Mucosa of rectum (tissue), 2 donors: ENCODE data around the gene TRAPPC11.
A peak's percentile ranks its signal among the peaks of the same experiment; 100 is the strongest.

Experiments
- H3K27ac ChIP-seq, 2 donors: one replicate each; pipeline ENCODE4 v1.7.0; 2013; ENCODE audit warnings: inconsistent platforms in 2 of 2, low read depth in 2 of 2, low read length in 2 of 2
- H3K27me3 ChIP-seq, 2 donors: one replicate each; pipeline ENCODE4 v1.7.0; 2013; ENCODE audit warnings: low read length in 2 of 2; ENCODE audit not compliant: control insufficient read depth in 2 of 2, insufficient read depth in 2 of 2
- H3K36me3 ChIP-seq, 2 donors: one replicate each; pipeline ENCODE4 v1.7.0; 2013; ENCODE audit warnings: low read length in 2 of 2; ENCODE audit not compliant: control insufficient read depth in 2 of 2, insufficient read depth in 2 of 2
- H3K4me1 ChIP-seq, 2 donors: one replicate each; pipeline ENCODE4 v1.7.0; 2013; ENCODE audit warnings: low read length in 2 of 2, mild to moderate bottlenecking in 1 of 2; ENCODE audit not compliant: control insufficient read depth in 2 of 2, insufficient read depth in 2 of 2
- H3K4me3 ChIP-seq, 2 donors: one replicate each; pipeline ENCODE4 v1.7.0; 2013; ENCODE audit warnings: low read length in 2 of 2
- H3K9ac ChIP-seq, 2 donors: one replicate each; pipeline ENCODE4 v1.7.0; 2013; ENCODE audit warnings: low read length in 2 of 2, low read depth in 1 of 2, mild to moderate bottlenecking in 1 of 2
- H3K9me3 ChIP-seq, 2 donors: one replicate each; pipeline ENCODE4 v1.7.0; 2013; ENCODE audit warnings: low read length in 2 of 2; ENCODE audit not compliant: control insufficient read depth in 2 of 2
- donor health status: healthy.
- donor health status: Normal muscosa, but diverticular disease.

Gene TRAPPC11

GRCh38 chr4:183747931-183748670 lies 89.0 kb downstream of the TRAPPC11 start:
- Histone ChIP-seq H3K27me3 (peaks cover 0 to 7% of the 10 kb centered on the region in 2 donors), H3K9me3 (no peaks in the 10 kb centered on the region), H3K4me1 (peaks cover 0 to 3% of the 10 kb centered on the region in 2 donors), H3K27ac (no peak overlapping the region), H3K4me3 (no peak overlapping the region), H3K9ac (no peak overlapping the region), H3K36me3 (no peaks in the 10 kb centered on the region)

DNA sequence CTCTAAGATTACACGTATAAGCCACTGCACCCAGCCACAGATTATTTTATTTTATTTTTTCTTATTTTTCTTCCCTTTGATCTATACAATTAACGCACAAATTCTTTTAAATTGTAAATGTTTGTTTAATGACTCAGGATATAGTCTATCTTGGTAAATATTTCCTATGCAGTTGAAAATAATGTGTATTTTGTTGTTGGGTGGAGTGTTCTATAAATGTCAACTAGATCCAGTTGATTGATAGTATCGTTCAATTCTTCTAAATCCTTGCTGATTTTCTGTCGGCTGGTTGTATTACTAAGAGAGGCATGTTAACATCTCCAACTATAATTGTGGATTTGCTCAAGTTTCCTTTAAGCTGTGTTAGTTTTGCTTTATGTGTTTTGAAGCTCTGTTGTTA lies 92.0 kb downstream of the TRAPPC11 start:
- Histone ChIP-seq H3K27me3 (peaks cover 0 to 16% of the 10 kb centered on the region in 2 donors), H3K9me3 (no peaks in the 10 kb centered on the region), H3K27ac (no peak overlapping the region), H3K4me3 (no peak overlapping the region), H3K4me1 (peaks cover 0 to 3% of the 10 kb centered on the region in 2 donors), H3K36me3 (no peaks in the 10 kb centered on the region), H3K9ac (no peak overlapping the region)

- H3K4me1 ChIP-seq, result peaks cover 9 to 14% of the 10 kb centered on the region in 2 donors
- H3K9ac ChIP-seq, result peak overlapping the region in 1 of 2 donors; percentile 17
- no peaks in the 10 kb centered on the region for H3K9me3 ChIP-seq
- peaks cover 0 to 22% of the 10 kb centered on the region in 2 donors for H3K27me3 ChIP-seq
- H3K27ac ChIP-seq, result no peak overlapping the region
- H3K36me3 ChIP-seq, result no peaks in the 10 kb centered on the region
- no peak overlapping the region for H3K4me3 ChIP-seq
Measured at GRCh38 chr4:183755596-183755995, 96.5 kb downstream of the TRAPPC11 start.

DNA sequence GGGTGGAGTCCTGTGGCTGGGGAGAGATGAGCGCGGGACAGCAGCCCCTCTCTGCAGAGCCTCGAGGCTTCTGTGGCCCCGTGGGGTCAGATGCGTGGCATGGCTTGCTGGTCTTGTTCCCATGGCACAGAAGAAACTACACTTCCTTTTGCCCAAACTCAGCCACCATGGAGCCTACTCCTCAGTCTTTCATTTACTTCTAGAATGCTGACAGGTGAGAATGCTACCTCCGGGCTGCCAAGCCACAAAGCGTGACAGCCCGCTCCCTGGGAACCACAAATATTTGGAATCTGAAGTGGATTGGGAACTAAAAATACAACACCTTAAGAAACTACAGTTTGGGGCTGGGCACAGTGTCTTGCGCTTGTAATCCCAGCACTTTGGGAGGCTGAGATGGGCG lies 98.0 kb downstream of the TRAPPC11 start:
- H3K9ac ChIP-seq, result no peak overlapping the region
- no peaks in the 10 kb centered on the region for H3K9me3 ChIP-seq
- H3K4me1 ChIP-seq, result peaks cover 13 to 14% of the 10 kb centered on the region in 2 donors
- peaks cover 0 to 21% of the 10 kb centered on the region in 2 donors for H3K27me3 ChIP-seq
- H3K4me3 ChIP-seq, result no peak overlapping the region
- H3K27ac ChIP-seq, result no peak overlapping the region
- H3K36me3 ChIP-seq, result no peaks in the 10 kb centered on the region

DNA sequence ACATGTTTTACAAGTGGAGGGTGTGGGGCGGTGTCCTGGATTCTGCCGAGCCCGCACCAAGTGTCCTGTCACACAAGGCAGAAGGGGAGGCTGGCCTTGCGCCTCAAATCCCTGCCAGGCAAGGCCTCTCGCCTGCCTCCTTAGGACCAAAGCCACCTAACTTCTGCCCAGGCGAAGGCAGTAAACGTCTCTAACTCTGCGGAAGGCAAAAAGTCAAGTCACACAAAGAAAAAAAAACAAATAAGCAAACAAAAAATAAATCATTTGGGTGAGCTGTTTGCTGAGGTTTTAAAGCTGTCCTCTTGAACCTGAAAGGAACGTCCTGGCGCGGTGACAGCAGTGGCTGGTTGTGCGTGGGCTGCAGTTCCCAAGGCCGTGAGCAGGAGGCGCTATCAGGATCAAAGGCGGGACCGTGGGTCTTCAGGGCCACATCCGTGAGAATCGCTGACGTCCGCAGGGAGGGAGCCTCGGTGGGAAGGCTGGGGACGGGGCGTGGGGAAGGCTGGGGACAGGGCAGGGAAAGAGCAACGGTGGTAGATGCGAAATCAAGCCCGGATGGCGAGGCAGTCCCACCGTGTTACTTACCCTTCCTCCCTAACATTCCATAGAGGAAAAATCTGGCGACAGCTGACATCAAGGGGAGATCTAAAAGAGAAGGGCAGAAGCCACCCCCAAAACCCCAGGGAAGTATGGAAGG lies 99.1 kb downstream of the TRAPPC11 start:
- no peaks in the 10 kb centered on the region for H3K36me3 ChIP-seq
- no peak overlapping the region for H3K9ac ChIP-seq
- no peaks in the 10 kb centered on the region for H3K9me3 ChIP-seq
- H3K4me1 ChIP-seq, result peaks cover 13 to 14% of the 10 kb centered on the region in 2 donors
- no peak overlapping the region for H3K27ac ChIP-seq
- peak overlapping the region in 1 of 2 donors; percentile 15 for H3K4me3 ChIP-seq
- H3K27me3 ChIP-seq, result peaks cover 0 to 21% of the 10 kb centered on the region in 2 donors

DNA sequence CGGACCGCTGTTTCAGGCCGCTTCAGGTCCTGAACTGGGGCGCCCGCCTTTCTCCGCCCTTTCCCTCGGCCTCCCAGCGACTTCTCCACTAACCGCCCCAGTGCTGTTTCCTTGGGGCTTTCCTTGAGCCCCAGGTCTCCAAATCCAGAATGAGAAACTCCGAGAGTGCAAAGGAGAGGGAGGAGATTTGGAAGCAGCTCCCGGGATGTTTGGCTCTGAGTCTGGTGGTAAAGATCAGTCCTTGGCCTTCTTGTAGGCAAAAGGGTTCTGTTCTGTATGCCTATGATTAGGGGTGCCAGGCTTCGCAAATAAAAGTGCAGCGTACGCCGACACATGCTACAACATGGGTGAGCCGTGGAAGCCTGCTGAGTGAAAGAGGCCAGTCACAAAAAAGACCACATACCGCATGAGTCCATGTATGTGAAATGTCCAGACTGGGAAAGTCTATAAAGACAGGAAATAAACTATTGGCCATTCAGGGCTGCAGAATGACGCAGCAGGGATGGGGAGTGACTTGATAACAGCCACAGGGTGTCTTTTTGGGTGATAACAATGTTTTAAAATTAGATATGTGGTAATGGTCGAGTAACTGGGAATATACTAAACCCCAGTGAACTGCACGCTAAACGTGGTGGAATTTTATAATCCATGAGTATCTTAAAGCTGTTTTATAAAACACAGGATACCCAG lies 99.8 kb downstream of the TRAPPC11 start:
- peak overlapping the region in 1 of 2 donors; percentile 15 for H3K4me3 ChIP-seq
- H3K9me3 ChIP-seq, result no peaks in the 10 kb centered on the region
- no peak overlapping the region for H3K9ac ChIP-seq
- no peaks in the 10 kb centered on the region for H3K36me3 ChIP-seq
- H3K27ac ChIP-seq, result no peak overlapping the region
- peaks cover 13 to 14% of the 10 kb centered on the region in 2 donors for H3K4me1 ChIP-seq
- H3K27me3 ChIP-seq, result peaks cover 0 to 15% of the 10 kb centered on the region in 2 donors

DNA sequence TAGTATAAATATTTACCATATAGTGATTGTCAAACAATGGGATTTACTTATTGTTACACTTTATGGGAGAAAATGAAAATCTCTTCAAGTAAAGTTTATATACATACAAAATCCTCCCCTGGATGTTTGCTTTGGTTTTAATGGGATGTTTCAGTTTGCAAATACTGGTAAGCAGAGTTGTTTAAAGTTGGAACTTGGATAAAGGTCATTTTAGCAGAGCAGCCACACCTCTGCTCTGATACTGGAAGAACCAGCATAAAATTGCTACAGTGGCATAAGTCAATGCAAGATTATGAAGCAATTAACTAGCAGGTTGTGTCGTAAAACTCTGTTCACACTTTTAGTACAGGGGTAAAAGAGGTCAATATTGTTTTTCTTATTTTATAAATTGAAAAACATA lies 101.2 kb downstream of the TRAPPC11 start:
- peaks cover 1 to 12% of the 10 kb centered on the region in 2 donors for H3K27me3 ChIP-seq
- H3K4me3 ChIP-seq, result no peak overlapping the region
- peaks cover 15 to 17% of the 10 kb centered on the region in 2 donors for H3K4me1 ChIP-seq
- no peaks in the 10 kb centered on the region for H3K9me3 ChIP-seq
- H3K9ac ChIP-seq, result no peak overlapping the region
- no peaks in the 10 kb centered on the region for H3K36me3 ChIP-seq
- H3K27ac ChIP-seq, result no peak overlapping the region
